Right lobe of liver (tissue), 4 donors: Measurements from ENCODE around the gene CENPB.

Source experiments
- POLR2A ChIP-seq: fragments of 450-650 bp; IDR thresholded peaks from one replicate; pipeline ENCODE4 v1.6.1; 2017; ENCODE audit warnings: antibody characterized with exemption, mild to moderate bottlenecking
- TF ChIP-seq, protein P1 (sequence below), 4 donors: fragments of 200-600 bp in 3 of 4; fragments of 450-650 bp in 1 of 4; IDR thresholded peaks; one replicate each; pipeline versions ENCODE4 v1.5.1 to v1.8.0; 2016 to 2022; ENCODE audit warnings: antibody characterized with exemption in 4 of 4, mild to moderate bottlenecking in 2 of 4
- donor health status: DM: no; HTN: no; CAD: no.
- donor health status: DM: no; HTN: no; CAD: no.
- donor health status: DM: no; HTN: yes; CAD: no.

DNA sequence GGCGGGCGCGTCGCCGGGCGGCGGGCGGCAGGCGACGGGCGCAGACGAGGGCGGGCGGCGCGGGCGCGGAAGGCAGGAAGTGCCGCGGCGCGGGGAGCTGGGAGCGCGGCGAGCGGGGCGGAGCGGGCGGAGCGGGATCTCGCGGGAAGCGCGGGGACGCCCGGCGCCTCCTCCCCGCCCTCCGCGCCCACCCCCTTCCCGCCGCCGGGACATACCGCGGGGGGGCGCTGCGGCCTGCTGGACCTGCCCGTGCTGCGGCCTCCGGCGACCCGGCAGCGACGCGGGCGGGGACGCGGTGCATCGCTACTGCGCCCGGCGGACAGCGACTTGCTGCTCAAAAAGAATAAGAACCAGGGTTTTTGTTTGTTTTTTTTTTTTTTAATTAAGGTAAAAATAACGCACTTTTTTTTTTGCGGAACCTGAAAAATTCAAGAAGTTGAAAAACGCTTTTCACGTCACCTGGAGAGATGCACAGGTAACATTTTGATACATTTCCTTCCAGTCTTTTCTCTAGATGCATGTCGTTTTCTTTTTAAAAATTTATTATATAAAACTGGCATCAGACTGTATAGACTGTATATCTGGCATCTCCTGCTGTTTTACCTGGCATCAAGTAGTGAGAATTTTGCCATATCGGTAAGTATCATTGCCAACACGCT is at the start of gene CENPB:
- TF ChIP-seq, protein P1, sequence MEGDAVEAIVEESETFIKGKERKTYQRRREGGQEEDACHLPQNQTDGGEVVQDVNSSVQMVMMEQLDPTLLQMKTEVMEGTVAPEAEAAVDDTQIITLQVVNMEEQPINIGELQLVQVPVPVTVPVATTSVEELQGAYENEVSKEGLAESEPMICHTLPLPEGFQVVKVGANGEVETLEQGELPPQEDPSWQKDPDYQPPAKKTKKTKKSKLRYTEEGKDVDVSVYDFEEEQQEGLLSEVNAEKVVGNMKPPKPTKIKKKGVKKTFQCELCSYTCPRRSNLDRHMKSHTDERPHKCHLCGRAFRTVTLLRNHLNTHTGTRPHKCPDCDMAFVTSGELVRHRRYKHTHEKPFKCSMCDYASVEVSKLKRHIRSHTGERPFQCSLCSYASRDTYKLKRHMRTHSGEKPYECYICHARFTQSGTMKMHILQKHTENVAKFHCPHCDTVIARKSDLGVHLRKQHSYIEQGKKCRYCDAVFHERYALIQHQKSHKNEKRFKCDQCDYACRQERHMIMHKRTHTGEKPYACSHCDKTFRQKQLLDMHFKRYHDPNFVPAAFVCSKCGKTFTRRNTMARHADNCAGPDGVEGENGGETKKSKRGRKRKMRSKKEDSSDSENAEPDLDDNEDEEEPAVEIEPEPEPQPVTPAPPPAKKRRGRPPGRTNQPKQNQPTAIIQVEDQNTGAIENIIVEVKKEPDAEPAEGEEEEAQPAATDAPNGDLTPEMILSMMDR (IDR thresholded peaks at IDR 0.05): peak; percentile 61 to 97 (median 84)
- TF ChIP-seq POLR2A: no peak
